Ishikawa (cell line): ENCODE data around the gene TAOK3.

Source experiments
- CEBPB ChIP-seq: IDR thresholded peaks from 2 replicates; pipeline ENCODE4 v1.6.1; 2012
- CREB1 ChIP-seq: IDR thresholded peaks from 2 replicates; pipeline ENCODE4 v1.6.1; 2012; ENCODE audit warnings: low read depth
- EGR1 ChIP-seq: IDR thresholded peaks from 2 replicates; pipeline ENCODE4 v1.6.1; 2012
- EP300 ChIP-seq: IDR thresholded peaks from 2 replicates; pipeline ENCODE4 v1.6.1; 2012; ENCODE audit warnings: borderline replicate concordance
- FOXM1 ChIP-seq: IDR thresholded peaks from 2 replicates; pipeline ENCODE4 v1.6.1; 2012; ENCODE audit warnings: low read depth, borderline replicate concordance
- NFIC ChIP-seq: IDR thresholded peaks from 2 replicates; pipeline ENCODE4 v1.6.1; 2012
- RAD21 ChIP-seq: IDR thresholded peaks from 2 replicates; pipeline ENCODE4 v1.6.1; 2012; ENCODE audit warnings: low read depth
- TAF1 ChIP-seq: IDR thresholded peaks from 2 replicates; pipeline ENCODE4 v1.6.1; 2012; ENCODE audit warnings: low read depth, mild to moderate bottlenecking
- TCF12 ChIP-seq: IDR thresholded peaks from 2 replicates; pipeline ENCODE4 v1.6.1; 2012; ENCODE audit warnings: low read depth
- TEAD4 ChIP-seq: IDR thresholded peaks from 2 replicates; pipeline ENCODE4 v1.6.1; 2012
- YY1 ChIP-seq: IDR thresholded peaks from 2 replicates; pipeline ENCODE4 v1.6.1; 2012; ENCODE audit warnings: low read depth
- ZBTB7A ChIP-seq: IDR thresholded peaks from 2 replicates; pipeline ENCODE4 v1.6.1; 2012; ENCODE audit warnings: low read depth
- TF ChIP-seq, protein P1 (sequence below): IDR thresholded peaks from 2 replicates; pipeline ENCODE4 v1.6.1; 2012
- TF ChIP-seq, protein P2 (sequence below): IDR thresholded peaks from 2 replicates; pipeline ENCODE4 v1.6.1; 2012
- TF ChIP-seq, protein P3 (sequence below): IDR thresholded peaks from 2 replicates; pipeline ENCODE4 v1.6.1; 2012; ENCODE audit warnings: low read depth, mild to moderate bottlenecking

TAOK3 gene

DNA sequence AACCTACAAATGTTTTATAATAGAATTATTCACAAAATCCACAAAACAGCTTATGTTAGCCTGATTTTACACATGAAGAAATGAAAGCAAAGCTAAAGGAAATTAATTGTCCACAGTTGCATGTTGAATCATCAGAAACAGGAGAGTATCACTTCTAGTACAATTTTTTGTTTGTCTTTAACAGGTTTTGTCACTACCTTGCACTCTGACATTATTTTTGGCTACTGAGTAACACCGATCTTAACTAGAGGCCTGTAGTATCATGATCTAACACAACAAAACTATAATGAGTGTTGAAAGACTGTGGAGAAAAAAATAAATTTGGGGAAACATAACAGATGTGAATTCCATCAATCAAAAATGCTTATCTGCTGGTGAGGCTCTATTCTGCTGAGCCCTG lies 60.1 kb downstream of the TAOK3 start:
- TF ChIP-seq CREB1 (no peak), TEAD4 (no peak), ZBTB7A (no peak), CEBPB (no peak), FOXM1 (no peak), EP300 (no peak), EGR1 (no peak), YY1 (no peak), TAF1 (no peak), NFIC (no peak)
- TF ChIP-seq, protein P1, sequence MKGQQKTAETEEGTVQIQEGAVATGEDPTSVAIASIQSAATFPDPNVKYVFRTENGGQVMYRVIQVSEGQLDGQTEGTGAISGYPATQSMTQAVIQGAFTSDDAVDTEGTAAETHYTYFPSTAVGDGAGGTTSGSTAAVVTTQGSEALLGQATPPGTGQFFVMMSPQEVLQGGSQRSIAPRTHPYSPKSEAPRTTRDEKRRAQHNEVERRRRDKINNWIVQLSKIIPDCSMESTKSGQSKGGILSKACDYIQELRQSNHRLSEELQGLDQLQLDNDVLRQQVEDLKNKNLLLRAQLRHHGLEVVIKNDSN = no peak

DNA sequence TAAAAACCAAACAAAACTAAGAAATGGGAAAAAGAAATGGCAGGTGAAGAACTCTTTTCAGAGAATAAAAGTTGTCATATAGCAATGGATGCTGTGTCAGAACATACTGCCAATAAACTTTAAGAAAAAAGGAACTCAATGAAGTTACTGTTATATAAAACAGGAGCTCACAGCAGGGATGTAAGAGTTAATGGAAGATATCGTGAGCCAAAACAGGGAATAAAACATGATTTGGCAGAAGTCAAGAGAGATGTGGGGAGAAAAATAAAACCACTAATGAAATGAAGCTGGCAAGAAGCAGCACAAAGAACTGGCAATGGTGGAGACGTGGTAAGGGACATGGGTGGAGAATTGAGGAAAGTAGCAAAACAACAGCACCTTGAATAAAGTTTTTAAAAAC lies 61.0 kb downstream of the TAOK3 start:
- TF ChIP-seq TEAD4 = no peak
- TF ChIP-seq CEBPB = no peak

DNA sequence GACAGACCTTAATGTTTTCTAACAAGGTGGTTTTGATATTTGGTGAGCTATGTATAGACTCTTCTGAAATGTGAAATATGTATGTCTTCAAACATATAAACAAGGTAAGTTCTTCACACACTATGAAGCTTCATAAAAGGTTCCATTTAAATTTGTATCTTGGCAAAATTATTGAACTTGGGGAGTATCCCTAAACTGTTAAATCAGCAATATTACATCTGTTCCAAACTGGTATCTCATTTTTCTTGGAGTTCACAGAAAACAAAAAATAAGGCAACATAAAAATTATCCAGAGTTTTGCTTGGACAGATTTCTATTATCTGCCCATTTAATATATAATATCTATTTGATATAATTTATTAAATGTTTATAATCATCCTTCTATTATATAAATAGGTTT lies 62.4 kb downstream of the TAOK3 start:
- TF ChIP-seq FOXM1 = no peak
- TF ChIP-seq TAF1 = no peak
- TF ChIP-seq YY1 = no peak
- TF ChIP-seq, protein P1 = no peak
- no peak for TF ChIP-seq CEBPB
- TF ChIP-seq, protein P2, sequence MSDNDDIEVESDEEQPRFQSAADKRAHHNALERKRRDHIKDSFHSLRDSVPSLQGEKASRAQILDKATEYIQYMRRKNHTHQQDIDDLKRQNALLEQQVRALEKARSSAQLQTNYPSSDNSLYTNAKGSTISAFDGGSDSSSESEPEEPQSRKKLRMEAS = no peak
- no peak for TF ChIP-seq NFIC
- TF ChIP-seq EP300 = no peak
- no peak for TF ChIP-seq ZBTB7A
- TF ChIP-seq, protein P3, sequence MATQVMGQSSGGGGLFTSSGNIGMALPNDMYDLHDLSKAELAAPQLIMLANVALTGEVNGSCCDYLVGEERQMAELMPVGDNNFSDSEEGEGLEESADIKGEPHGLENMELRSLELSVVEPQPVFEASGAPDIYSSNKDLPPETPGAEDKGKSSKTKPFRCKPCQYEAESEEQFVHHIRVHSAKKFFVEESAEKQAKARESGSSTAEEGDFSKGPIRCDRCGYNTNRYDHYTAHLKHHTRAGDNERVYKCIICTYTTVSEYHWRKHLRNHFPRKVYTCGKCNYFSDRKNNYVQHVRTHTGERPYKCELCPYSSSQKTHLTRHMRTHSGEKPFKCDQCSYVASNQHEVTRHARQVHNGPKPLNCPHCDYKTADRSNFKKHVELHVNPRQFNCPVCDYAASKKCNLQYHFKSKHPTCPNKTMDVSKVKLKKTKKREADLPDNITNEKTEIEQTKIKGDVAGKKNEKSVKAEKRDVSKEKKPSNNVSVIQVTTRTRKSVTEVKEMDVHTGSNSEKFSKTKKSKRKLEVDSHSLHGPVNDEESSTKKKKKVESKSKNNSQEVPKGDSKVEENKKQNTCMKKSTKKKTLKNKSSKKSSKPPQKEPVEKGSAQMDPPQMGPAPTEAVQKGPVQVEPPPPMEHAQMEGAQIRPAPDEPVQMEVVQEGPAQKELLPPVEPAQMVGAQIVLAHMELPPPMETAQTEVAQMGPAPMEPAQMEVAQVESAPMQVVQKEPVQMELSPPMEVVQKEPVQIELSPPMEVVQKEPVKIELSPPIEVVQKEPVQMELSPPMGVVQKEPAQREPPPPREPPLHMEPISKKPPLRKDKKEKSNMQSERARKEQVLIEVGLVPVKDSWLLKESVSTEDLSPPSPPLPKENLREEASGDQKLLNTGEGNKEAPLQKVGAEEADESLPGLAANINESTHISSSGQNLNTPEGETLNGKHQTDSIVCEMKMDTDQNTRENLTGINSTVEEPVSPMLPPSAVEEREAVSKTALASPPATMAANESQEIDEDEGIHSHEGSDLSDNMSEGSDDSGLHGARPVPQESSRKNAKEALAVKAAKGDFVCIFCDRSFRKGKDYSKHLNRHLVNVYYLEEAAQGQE = no peak
- no peak for TF ChIP-seq EGR1
- TF ChIP-seq CREB1 = no peak
- TF ChIP-seq RAD21 = no peak
- TF ChIP-seq TCF12 = no peak
- TF ChIP-seq TEAD4 = no peak

DNA sequence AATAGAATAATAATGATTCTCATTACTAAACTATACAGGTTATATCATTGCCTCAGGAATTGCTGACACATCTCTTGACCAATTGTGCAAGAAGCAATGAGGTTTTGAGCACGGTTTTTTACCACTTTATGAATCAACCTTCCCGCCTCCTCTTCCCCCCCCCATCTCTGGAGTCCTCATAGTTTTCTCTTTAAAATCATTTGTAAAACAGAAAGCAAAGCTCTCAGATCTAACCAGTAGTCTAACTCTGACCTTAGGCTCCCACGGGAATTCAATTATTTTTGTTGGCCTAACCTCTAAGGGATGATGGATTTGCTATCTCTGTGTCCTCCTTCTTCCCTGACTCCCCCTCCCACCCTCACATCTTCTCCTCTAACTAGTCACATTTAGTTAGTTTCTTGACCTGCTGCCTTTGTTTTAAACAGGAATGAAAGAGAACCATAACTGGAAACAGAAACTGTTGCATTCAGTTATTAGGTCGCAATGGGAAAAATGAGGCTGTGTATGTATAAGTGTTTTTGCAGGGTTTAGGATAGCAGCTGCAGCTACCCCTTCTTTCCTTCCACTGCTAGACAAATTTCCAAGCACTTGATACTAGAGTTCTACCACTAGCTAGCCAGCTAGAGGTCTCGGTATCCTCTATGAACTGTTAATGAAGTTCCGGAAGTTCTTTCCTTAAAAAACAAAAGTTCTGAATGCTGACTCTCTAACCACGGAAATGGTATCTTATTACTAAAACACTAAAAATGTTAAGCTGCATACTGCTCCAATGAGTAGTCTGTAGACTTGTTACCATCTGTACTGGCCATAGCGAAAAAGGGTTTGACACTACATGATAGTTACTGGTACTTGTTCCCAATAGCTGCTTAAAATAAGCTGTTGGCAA lies 65.4 kb downstream of the TAOK3 start:
- TF ChIP-seq, protein P2 = no peak
- no peak for TF ChIP-seq TCF12
- no peak for TF ChIP-seq YY1
- TF ChIP-seq RAD21 = no peak
- TF ChIP-seq CREB1 = no peak
- TF ChIP-seq NFIC = no peak
- TF ChIP-seq TEAD4 = no peak
- TF ChIP-seq FOXM1 = no peak
- TF ChIP-seq EGR1 = no peak
- TF ChIP-seq TAF1 = no peak
- TF ChIP-seq, protein P1 = no peak
- TF ChIP-seq, protein P3 = no peak
- TF ChIP-seq ZBTB7A = no peak
- TF ChIP-seq CEBPB = no peak
- TF ChIP-seq EP300 = no peak

DNA sequence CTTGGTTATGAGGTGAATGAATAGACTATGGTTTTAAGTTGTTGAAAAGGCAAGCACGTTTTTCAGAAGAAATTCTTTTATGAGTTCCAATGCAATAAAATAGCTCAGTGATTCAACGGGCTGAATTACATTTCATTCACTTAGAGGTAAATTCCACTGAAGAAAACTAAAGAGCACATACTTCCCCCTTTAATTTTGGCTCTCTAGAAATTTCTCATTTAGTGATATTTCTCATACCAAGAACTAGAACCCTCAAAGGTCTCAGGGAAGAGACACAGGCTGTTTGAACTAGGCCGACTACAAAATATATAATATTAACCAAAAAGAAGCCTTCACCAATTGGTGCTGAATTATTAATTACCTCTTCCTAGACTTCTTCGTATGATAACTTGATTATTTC lies 68.6 kb downstream of the TAOK3 start:
- TF ChIP-seq EGR1 = no peak
- no peak for TF ChIP-seq FOXM1
- TF ChIP-seq, protein P3 = no peak
- no peak for TF ChIP-seq TCF12
- no peak for TF ChIP-seq CEBPB
- TF ChIP-seq CREB1 = no peak
- no peak for TF ChIP-seq RAD21
- TF ChIP-seq EP300 = no peak
- no peak for TF ChIP-seq ZBTB7A
- TF ChIP-seq, protein P1 = no peak
- TF ChIP-seq YY1 = no peak
- TF ChIP-seq TEAD4 = no peak
- TF ChIP-seq, protein P2 = no peak
- no peak for TF ChIP-seq TAF1
- no peak for TF ChIP-seq NFIC
